Tibial artery (tissue), 4 donors: ENCODE data around the gene CRTC1.

ENCODE experiments used
- DNase-seq, 2 donors: peaks; one replicate each; pipeline ENCODE4 v3.0.0-alpha.2; 2019
- H3K27ac ChIP-seq, 2 donors: fragments of 200-600 bp; sonication (generic) in 1 of 2; 1 replicate in 1 of 2; 2 replicates in 1 of 2; pipeline ENCODE4 v1.5.1; 2018 to 2019; ENCODE audit warnings: mild to moderate bottlenecking in 1 of 2
- H3K27me3 ChIP-seq, 2 donors: fragments of 200-600 bp; sonication (generic) in 1 of 2; one replicate each; pipeline versions ENCODE4 v1.5.1 to v1.6.0; 2016 to 2019
- H3K36me3 ChIP-seq, 3 donors: fragments of 200-600 bp; sonication (generic) in 2 of 3; one replicate each; pipeline ENCODE4 v1.5.1; 2016 to 2019; ENCODE audit warnings: mild to moderate bottlenecking in 2 of 3
- H3K4me1 ChIP-seq, 4 donors: fragments of 200-600 bp; sonication (generic) in 2 of 4; 1 replicate in 3 of 4; 2 replicates in 1 of 4; pipeline ENCODE4 v1.5.1; 2016 to 2019
- H3K4me3 ChIP-seq, 2 donors: fragments of 200-600 bp; sonication (generic) in 1 of 2; 1 replicate in 1 of 2; 2 replicates in 1 of 2; pipeline ENCODE4 v1.5.1; 2018 to 2019; ENCODE audit warnings: mild to moderate bottlenecking in 2 of 2
- H3K9me3 ChIP-seq, 3 donors: fragments of 200-600 bp; sonication (generic) in 1 of 3; one replicate each; pipeline ENCODE4 v1.5.1; 2016 to 2019
- intact Hi-C: fragments of 100-400 bp; cut with DNase I; formaldehyde crosslinking; loops from one replicate; pipeline ENCODE4 v1.15.0; 2023; ENCODE audit warnings: low total_unique reads
- TF ChIP-seq, protein P1 (sequence below), 2 experiments: fragments of 200-600 bp in 1 of 2; fragments of 450-650 bp in 1 of 2; IDR thresholded peaks; one replicate each; pipeline ENCODE4 v1.5.1; 2017 to 2019; ENCODE audit warnings: antibody characterized with exemption in 2 of 2, mild to moderate bottlenecking in 1 of 2, moderate library complexity in 1 of 2

The CRTC1 gene

GRCh38 chr19:18736415-18737336 is 53.2 kb downstream of the CRTC1 start:
- H3K36me3 ChIP-seq, result peaks cover 0 to under 1% (median 0%) of the 10 kb centered on the region in 3 donors
- peaks cover 0 to 14% (median 0%) of the 10 kb centered on the region in 4 donors for H3K4me1 ChIP-seq
- H3K27ac ChIP-seq, result no peak overlapping the region
- no peaks in the 10 kb centered on the region for H3K9me3 ChIP-seq
- DNase-seq, result no peak
- TF ChIP-seq, protein P1, sequence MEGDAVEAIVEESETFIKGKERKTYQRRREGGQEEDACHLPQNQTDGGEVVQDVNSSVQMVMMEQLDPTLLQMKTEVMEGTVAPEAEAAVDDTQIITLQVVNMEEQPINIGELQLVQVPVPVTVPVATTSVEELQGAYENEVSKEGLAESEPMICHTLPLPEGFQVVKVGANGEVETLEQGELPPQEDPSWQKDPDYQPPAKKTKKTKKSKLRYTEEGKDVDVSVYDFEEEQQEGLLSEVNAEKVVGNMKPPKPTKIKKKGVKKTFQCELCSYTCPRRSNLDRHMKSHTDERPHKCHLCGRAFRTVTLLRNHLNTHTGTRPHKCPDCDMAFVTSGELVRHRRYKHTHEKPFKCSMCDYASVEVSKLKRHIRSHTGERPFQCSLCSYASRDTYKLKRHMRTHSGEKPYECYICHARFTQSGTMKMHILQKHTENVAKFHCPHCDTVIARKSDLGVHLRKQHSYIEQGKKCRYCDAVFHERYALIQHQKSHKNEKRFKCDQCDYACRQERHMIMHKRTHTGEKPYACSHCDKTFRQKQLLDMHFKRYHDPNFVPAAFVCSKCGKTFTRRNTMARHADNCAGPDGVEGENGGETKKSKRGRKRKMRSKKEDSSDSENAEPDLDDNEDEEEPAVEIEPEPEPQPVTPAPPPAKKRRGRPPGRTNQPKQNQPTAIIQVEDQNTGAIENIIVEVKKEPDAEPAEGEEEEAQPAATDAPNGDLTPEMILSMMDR (IDR thresholded peaks at IDR 0.05), result no peak
- intact Hi-C loops, result no loop called here
- no peaks in the 10 kb centered on the region for H3K27me3 ChIP-seq
- H3K4me3 ChIP-seq, result no peak overlapping the region

DNA sequence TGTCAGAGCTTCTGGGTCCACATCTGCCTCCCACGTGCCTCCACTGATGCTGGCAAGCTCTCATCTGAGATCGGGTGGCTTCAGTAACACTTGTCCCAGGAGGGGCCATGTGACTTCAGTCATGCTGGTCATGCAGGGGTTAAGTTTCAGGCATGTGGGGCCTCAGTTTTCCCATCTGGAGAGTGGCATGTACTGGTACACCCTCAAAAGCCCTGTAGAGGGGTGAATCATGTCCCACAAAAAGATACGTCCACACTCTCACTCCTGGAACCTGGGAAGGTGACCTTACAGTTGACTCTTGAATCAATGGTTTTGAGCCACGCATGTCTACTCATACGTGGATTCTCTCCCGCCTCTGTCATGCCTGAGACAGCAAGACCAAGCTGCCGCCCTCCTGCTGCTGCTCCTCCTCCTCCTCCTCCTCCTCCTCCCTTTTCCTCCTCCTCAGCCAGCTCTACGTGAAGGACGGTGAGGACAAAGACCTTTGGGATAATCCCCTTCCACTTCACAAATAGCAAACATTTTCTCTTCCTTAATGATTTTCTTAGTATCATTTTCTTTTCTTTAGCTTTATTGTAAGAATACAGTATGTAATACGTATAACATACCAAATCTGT is 54.0 kb downstream of the CRTC1 start:
- Histone ChIP-seq H3K4me3 (no peak overlapping the region), H3K27me3 (no peaks in the 10 kb centered on the region), H3K4me1 (peaks cover 0 to 18% (median 0%) of the 10 kb centered on the region in 4 donors), H3K27ac (no peak overlapping the region), H3K9me3 (no peaks in the 10 kb centered on the region), H3K36me3 (no peaks in the 10 kb centered on the region)
- TF ChIP-seq, protein P1 (IDR thresholded peaks at IDR 0.05), result no peak
- intact Hi-C loops, result no loop called here
- no peak for DNase-seq

- H3K9me3 ChIP-seq, result no peaks in the 10 kb centered on the region
- TF ChIP-seq, protein P1 (IDR thresholded peaks at IDR 0.05), result no peak
- intact Hi-C loops, result no loop called here
- H3K36me3 ChIP-seq, result no peaks in the 10 kb centered on the region
- DNase-seq, result no peak
- no peaks in the 10 kb centered on the region for H3K27me3 ChIP-seq
- no peak overlapping the region for H3K27ac ChIP-seq
- H3K4me3 ChIP-seq, result no peak overlapping the region
- peaks cover 0 to 18% (median 0%) of the 10 kb centered on the region in 4 donors for H3K4me1 ChIP-seq
Measured at GRCh38 chr19:18737954-18738351, 54.5 kb downstream of the CRTC1 start.

- Histone ChIP-seq H3K36me3 (peaks cover 0 to 9% (median 0%) of the 10 kb centered on the region in 3 donors), H3K4me1 (peaks cover 0 to 20% (median 0%) of the 10 kb centered on the region in 4 donors), H3K9me3 (no peaks in the 10 kb centered on the region), H3K27ac (no peak overlapping the region), H3K27me3 (no peaks in the 10 kb centered on the region), H3K4me3 (no peak overlapping the region)
- TF ChIP-seq, protein P1 (IDR thresholded peaks at IDR 0.05), result no peak
- intact Hi-C loops, result no loop called here
- DNase-seq, result no peak
Measured at GRCh38 chr19:18738961-18739690, 55.6 kb downstream of the CRTC1 start.
